Tibial nerve (tissue), 4 donors: ENCODE data around the gene ZNF485.

Experiments used
- CTCF ChIP-seq, 5 experiments: fragments of 200-600 bp in 3 of 5; fragments of 450-650 bp in 2 of 5; sonication (generic) in 3 of 5; IDR thresholded peaks; one replicate each; pipeline ENCODE4 v1.5.1; 2016 to 2019; ENCODE audit warnings: antibody characterized with exemption in 5 of 5, mild to moderate bottlenecking in 3 of 5, moderate library complexity in 2 of 5
- EP300 ChIP-seq, 2 donors: sonication (generic); formaldehyde crosslinking; IDR thresholded peaks; one replicate each; pipeline ENCODE4 v1.6.1; 2017; ENCODE audit warnings: antibody characterized with exemption in 2 of 2, mild to moderate bottlenecking in 1 of 2
- POLR2A ChIP-seq, 2 donors: fragments of 450-650 bp; IDR thresholded peaks; one replicate each; pipeline ENCODE4 v1.6.1; 2017; ENCODE audit warnings: antibody characterized with exemption in 2 of 2, mild to moderate bottlenecking in 2 of 2, moderate library complexity in 2 of 2

DNA sequence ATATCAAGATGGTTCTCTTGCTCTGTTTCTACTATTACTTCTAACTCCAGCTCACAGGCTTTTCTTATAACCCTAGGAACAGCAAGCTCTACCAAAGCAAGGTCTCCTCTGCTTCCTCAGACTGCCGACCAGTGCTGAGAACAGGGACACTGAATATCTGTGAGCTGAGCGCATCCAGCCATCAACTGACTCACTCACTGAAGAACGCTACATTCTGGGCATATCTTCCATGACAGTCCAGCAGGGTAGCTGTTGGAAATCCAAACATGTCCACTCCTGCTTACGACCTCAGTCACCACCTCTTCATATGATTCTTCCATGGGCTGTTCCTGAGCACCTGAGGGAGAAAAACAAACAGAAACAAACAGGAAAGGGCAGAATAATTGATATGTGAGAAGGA, 39.6 kb downstream of the ZNF485 start:
- TF ChIP-seq CTCF (IDR thresholded peaks at IDR 0.05) (no peak), POLR2A (IDR thresholded peaks at IDR 0.05) (no peak), EP300 (IDR thresholded peaks at IDR 0.05) (no peak)
